Caco-2 (cell line): Measurements from ENCODE around the gene WDFY4. TPM values are rescaled to one million over a fixed set of nuclear protein-coding genes. Genes with fewer than 3 reads are reported as not detected.

Experiments
- BruUV-seq: library from RNA; stranded (reverse); fragments of 400-500 nt; replicated peaks from 2 replicates; lab custom pipeline; 2021; lab: Mats Ljungman, UMichigan
- CTCF ChIA-PET: fragments of 300-600 bp; sonication (Branson Sonifier 250); formaldehyde crosslinking; loops from one replicate; lab custom pipeline; 2022; ENCODE audit warnings: antibody characterized with exemption; lab: Charles Lee
- POLR2A ChIA-PET: fragments of 300-600 bp; sonication (Branson Sonifier 250); formaldehyde crosslinking; loops from one replicate; lab custom pipeline; 2022; ENCODE audit warnings: antibody characterized with exemption; lab: Charles Lee
- DNase-seq, 2 experiments: peaks; one replicate each; pipeline versions ENCODE4 v3.0.0 to v3.0.0-alpha.2; 2020 to 2022
- H3K27me3 ChIP-seq: replicated peaks from 2 replicates; pipeline ENCODE4 v1.6.0; 2011; ENCODE audit warnings: low read length; ENCODE audit not compliant: control insufficient read depth, insufficient read depth
- H3K36me3 ChIP-seq: 2 replicates; pipeline ENCODE4 v1.5.1; 2011; ENCODE audit warnings: low read length; ENCODE audit not compliant: control insufficient read depth, insufficient read depth
- H3K4me1 ChIP-seq: fragments of 250-450 bp; sonication (Bioruptor Pico); 2 replicates; pipeline ENCODE4 v1.5.1; 2020; ENCODE audit warnings: mild to moderate bottlenecking
- H3K4me3 ChIP-seq: 2 replicates; pipeline ENCODE4 v1.5.1; 2011; ENCODE audit warnings: low read depth, mild to moderate bottlenecking, control low read depth, low read length
- H3K9me3 ChIP-seq: fragments of 250-450 bp; sonication (Bioruptor Pico); 2 replicates; pipeline ENCODE4 v1.5.1; 2020; ENCODE audit warnings: mild to moderate bottlenecking, moderate library complexity
- H3K27ac Mint-ChIP-seq: one replicate; pipeline ENCODE4 v1.8.0; 2022; ENCODE audit warnings: mixed read lengths; ENCODE audit not compliant: unreplicated experiment
- H3K27me3 Mint-ChIP-seq: one replicate; pipeline ENCODE4 v1.8.0; 2022; ENCODE audit warnings: mixed read lengths; ENCODE audit not compliant: insufficient read depth, unreplicated experiment
- H3K36me3 Mint-ChIP-seq: one replicate; pipeline ENCODE4 v1.8.0; 2022; ENCODE audit warnings: mild to moderate bottlenecking, mixed read lengths; ENCODE audit not compliant: insufficient read depth, unreplicated experiment
- H3K4me1 Mint-ChIP-seq: one replicate; pipeline ENCODE4 v1.8.0; 2022; ENCODE audit warnings: low read depth, mixed read lengths; ENCODE audit not compliant: unreplicated experiment
- H3K4me3 Mint-ChIP-seq: one replicate; pipeline ENCODE4 v1.8.0; 2022; ENCODE audit warnings: mild to moderate bottlenecking, moderate library complexity, mixed read lengths; ENCODE audit not compliant: unreplicated experiment
- H3K9me3 Mint-ChIP-seq: one replicate; pipeline ENCODE4 v1.8.0; 2022; ENCODE audit warnings: mixed read lengths; ENCODE audit not compliant: unreplicated experiment
- intact Hi-C: fragments of 100-400 bp; cut with micrococcal nuclease; formaldehyde crosslinking; loops from one replicate; pipeline ENCODE4 v1.10.0; 2022; ENCODE audit not compliant: unreplicated experiment
- total RNA-seq: library from RNA; stranded (reverse); gene quantifications from 2 replicates; pipeline ENCODE4 v1.2.3, GENCODE V29; 2022
- TF ChIP-seq, protein P1 (sequence below), 2 experiments: fragments of 200-600 bp in 1 of 2; IDR thresholded peaks; 1 replicate in 1 of 2; 2 replicates in 1 of 2; pipeline versions ENCODE4 v1.5.1 to v1.8.0; 2011 to 2022; ENCODE audit warnings: antibody characterized with exemption in 1 of 2, control low read depth in 1 of 2, inconsistent platforms in 1 of 2, low read depth in 1 of 2, low read length in 1 of 2, mild to moderate bottlenecking in 1 of 2, moderate library complexity in 1 of 2; ENCODE audit not compliant: insufficient read depth in 1 of 2, severe bottlenecking in 1 of 2, unreplicated experiment in 1 of 2

Gene WDFY4
- total RNA-seq, 1 experiment from 2014 or later: not detected

DNA sequence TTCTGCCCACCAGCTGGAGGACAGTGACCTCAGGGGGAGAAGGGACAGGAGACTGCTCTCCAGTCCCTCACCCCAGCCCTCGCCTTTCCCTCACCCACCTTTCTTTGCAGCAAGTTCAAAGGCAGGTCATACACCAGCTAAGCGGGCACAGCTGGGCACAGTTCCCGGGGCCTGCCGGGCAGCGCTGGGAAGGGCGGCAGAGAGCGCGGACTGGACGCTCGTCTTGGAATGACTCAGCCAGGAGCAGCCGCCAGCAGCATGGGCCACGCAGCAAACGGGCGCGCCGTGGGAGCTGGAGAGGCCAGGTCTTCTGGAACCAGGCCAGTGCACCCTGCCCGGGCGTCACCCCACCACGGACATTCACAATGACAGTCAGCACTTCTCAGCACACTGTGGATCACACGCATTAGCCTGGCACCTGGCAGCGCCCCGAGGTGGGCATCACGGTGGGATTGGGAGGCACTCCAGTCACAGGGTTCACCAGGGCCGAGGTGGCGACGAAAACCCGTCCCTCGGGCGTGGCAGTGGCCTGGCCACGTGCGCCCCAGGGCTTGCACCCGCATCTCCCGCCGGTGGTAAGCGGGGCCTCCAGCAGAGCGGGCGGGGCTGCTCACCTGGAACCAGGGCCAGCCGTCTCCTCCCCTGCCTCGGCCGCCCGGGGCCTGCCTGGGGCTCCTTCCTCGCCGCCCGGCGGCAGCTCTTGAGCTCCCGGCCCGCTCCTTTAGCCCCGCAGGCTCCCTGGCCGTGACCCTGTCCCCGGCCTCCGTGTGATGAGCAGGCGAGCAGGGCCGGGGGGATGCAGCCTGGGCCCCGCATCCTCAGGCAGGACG is 29.0 kb upstream of the WDFY4 start:
- peaks cover 12% of the 10 kb centered on the region for H3K4me1 ChIP-seq
- ChIA-PET CTCF (interaction anchor here (0.5 to 3.6 kb wide), 90 partner anchors 8 to 883 kb away, joined by 3 to 73 read pairs (median 4); partner anchors contain the start of genes ARHGAP22, ERCC6 and MAPK8), POLR2A (interaction anchor here (0.5 to 0.7 kb wide), 4 partner anchors 10 to 292 kb away, joined by 3 to 5 read pairs (median 4); no protein-coding TSS in a partner anchor)
- Mint-ChIP-seq H3K36me3 (no peaks in the 10 kb centered on the region), H3K4me3 (peak overlapping the region; percentile 77), H3K4me1 (peaks cover 5% of the 10 kb centered on the region), H3K27ac (no peak overlapping the region), H3K27me3 (peaks cover 27% of the 10 kb centered on the region), H3K9me3 (no peaks in the 10 kb centered on the region)
- no peaks in the 10 kb centered on the region for H3K36me3 ChIP-seq
- no peaks in the 10 kb centered on the region for H3K9me3 ChIP-seq
- no TSS peak for BruUV-seq
- intact Hi-C loops: loop anchor here (1.0 to 5.0 kb wide), 6 partner anchors 47 to 345 kb away; no protein-coding TSS in a partner anchor
- TF ChIP-seq, protein P1, sequence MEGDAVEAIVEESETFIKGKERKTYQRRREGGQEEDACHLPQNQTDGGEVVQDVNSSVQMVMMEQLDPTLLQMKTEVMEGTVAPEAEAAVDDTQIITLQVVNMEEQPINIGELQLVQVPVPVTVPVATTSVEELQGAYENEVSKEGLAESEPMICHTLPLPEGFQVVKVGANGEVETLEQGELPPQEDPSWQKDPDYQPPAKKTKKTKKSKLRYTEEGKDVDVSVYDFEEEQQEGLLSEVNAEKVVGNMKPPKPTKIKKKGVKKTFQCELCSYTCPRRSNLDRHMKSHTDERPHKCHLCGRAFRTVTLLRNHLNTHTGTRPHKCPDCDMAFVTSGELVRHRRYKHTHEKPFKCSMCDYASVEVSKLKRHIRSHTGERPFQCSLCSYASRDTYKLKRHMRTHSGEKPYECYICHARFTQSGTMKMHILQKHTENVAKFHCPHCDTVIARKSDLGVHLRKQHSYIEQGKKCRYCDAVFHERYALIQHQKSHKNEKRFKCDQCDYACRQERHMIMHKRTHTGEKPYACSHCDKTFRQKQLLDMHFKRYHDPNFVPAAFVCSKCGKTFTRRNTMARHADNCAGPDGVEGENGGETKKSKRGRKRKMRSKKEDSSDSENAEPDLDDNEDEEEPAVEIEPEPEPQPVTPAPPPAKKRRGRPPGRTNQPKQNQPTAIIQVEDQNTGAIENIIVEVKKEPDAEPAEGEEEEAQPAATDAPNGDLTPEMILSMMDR (IDR thresholded peaks at IDR 0.05; ENCODE audit: insufficient read depth in 1 of 2, low read depth in 1 of 2, low read length in 1 of 2, severe bottlenecking in 1 of 2, unreplicated experiment in 1 of 2): no peak
- H3K27me3 ChIP-seq: peaks cover 1% of the 10 kb centered on the region; the same call in 1 of the 2 replicates
- DNase-seq: peak in 1 of 2 experiments; percentile 63
- peak overlapping the region; percentile 55 for H3K4me3 ChIP-seq

DNA sequence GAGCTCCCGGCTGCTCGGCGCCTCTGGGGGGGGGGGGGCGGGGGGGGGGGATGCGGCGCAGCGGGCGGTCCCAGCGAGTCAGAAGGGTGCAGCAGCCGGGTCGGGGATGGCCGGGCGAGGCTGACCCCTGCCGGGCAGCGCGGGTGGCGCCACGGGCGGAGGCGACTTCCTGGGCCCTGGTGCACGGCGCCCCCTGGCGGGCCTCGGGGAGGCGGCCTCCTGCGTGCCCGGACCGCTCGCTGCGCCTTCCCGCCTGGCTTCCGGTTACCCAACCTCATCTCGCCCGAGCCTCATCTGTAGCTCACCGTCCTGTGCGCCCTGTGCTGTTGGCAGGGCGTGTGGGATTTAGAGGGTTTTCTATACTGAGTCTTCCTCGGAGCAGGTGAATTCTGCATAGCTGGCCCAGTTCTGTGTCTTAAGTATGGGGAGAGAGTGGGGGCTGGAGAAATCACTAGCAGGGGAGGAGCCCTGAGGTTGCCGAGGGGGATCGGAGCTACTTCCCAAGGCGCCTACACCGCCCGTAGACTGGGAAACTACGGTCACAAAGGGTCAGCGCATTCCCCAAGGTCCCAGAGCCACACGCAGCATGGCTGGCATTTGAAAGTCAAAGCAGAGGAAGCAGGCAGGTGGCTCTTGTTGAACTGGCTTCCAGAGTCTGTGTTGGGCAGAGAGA is 28.3 kb upstream of the WDFY4 start:
- Mint-ChIP-seq H3K9me3 (no peaks in the 10 kb centered on the region), H3K4me3 (peak overlapping the region; percentile 77), H3K27ac (no peak overlapping the region), H3K36me3 (no peaks in the 10 kb centered on the region), H3K27me3 (peaks cover 31% of the 10 kb centered on the region), H3K4me1 (peaks cover 5% of the 10 kb centered on the region)
- TF ChIP-seq, protein P1 (IDR thresholded peaks at IDR 0.05; ENCODE audit: insufficient read depth in 1 of 2, low read depth in 1 of 2, low read length in 1 of 2, severe bottlenecking in 1 of 2, unreplicated experiment in 1 of 2): peak; percentile 96 to 99
- Histone ChIP-seq H3K9me3 (no peaks in the 10 kb centered on the region), H3K27me3 (peaks cover 1% of the 10 kb centered on the region; the same call in 1 of the 2 replicates), H3K36me3 (no peaks in the 10 kb centered on the region), H3K4me3 (peak overlapping the region; percentile 55), H3K4me1 (peaks cover 12% of the 10 kb centered on the region)
- intact Hi-C loops: loop anchor here (1.0 to 5.0 kb wide), 6 partner anchors 48 to 346 kb away; no protein-coding TSS in a partner anchor
- DNase-seq: peak; percentile 89 to 99
- POLR2A ChIA-PET: interaction anchor here (0.5 to 0.7 kb wide), 5 partner anchors 10 to 704 kb away, joined by 3 to 5 read pairs (median 4); no protein-coding TSS in a partner anchor
- no TSS peak for BruUV-seq
- CTCF ChIA-PET: interaction anchor here (0.5 to 3.6 kb wide), 99 partner anchors 8 to 883 kb away, joined by 3 to 73 read pairs (median 4); partner anchors contain the start of genes ARHGAP22, ERCC6 and MAPK8

DNA sequence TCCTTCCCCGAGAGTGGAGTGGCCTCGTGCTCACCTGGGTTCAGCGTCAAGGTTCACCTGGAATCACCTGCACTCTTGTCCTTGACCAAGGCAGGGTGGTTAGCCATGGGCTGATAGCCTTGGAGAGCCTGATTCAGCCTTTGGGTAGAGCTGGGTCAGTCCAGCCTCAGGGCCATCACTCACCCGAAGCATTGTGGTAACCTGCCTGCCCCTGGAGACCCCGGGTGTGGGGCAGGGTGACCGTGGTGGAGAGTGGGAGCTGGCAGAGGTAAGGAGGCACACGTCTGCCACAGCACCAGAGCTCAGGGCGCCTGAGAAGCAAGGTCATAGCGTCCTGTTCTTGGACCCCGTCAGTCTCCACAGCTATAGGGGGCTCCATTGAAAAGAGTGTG is 27.8 kb upstream of the WDFY4 start:
- no peak overlapping the region for H3K27ac Mint-ChIP-seq
- Histone ChIP-seq H3K36me3 (no peaks in the 10 kb centered on the region), H3K4me3 (peak overlapping the region; percentile 55), H3K27me3 (peaks cover 1% of the 10 kb centered on the region; the same call in 1 of the 2 replicates), H3K9me3 (no peaks in the 10 kb centered on the region), H3K4me1 (peaks cover 12% of the 10 kb centered on the region)
- no peak for DNase-seq
- no peaks in the 10 kb centered on the region for H3K36me3 Mint-ChIP-seq
- H3K9me3 Mint-ChIP-seq: no peaks in the 10 kb centered on the region
- no TSS peak for BruUV-seq
- POLR2A ChIA-PET: no interaction called here
- CTCF ChIA-PET: interaction anchor here (0.6 to 3.6 kb wide), 57 partner anchors 9 to 882 kb away, joined by 3 to 73 read pairs (median 6); partner anchors contain the start of genes ARHGAP22, ERCC6 and MAPK8
- H3K4me1 Mint-ChIP-seq: peaks cover 5% of the 10 kb centered on the region
- intact Hi-C loops: loop anchor here (1.0 to 5.0 kb wide), 6 partner anchors 48 to 347 kb away; no protein-coding TSS in a partner anchor
- H3K27me3 Mint-ChIP-seq: peaks cover 35% of the 10 kb centered on the region
- peak overlapping the region; percentile 77 for H3K4me3 Mint-ChIP-seq
- TF ChIP-seq, protein P1 (IDR thresholded peaks at IDR 0.05; ENCODE audit: insufficient read depth in 1 of 2, low read depth in 1 of 2, low read length in 1 of 2, severe bottlenecking in 1 of 2, unreplicated experiment in 1 of 2): no peak
